Kidney epithelial cell (primary cell): ENCODE data around the gene SWI5. TPM values are rescaled to one million over a fixed set of nuclear protein-coding genes. Genes with fewer than 3 reads are reported as not detected.

Source experiments
- DNase-seq: peaks from one replicate; pipeline ENCODE4 v3.0.0-alpha.2; 2010; ENCODE audit warnings: low read depth
- H3K27me3 ChIP-seq: 2 replicates; pipeline ENCODE4 v1.6.0; 2011; ENCODE audit warnings: low read length; ENCODE audit not compliant: control insufficient read depth, insufficient read depth
- H3K36me3 ChIP-seq: 2 replicates; pipeline ENCODE4 v1.5.1; 2011; ENCODE audit warnings: low read length; ENCODE audit not compliant: control insufficient read depth, insufficient read depth
- H3K4me3 ChIP-seq: 2 replicates; pipeline ENCODE4 v1.5.1; 2011; ENCODE audit warnings: low read depth, mild to moderate bottlenecking, control low read depth, low read length
- CTCF ChIP-seq: IDR thresholded peaks from 2 replicates; pipeline ENCODE4 v1.5.1; 2011; ENCODE audit warnings: mild to moderate bottlenecking, moderate library complexity, low read length, control low read depth, inconsistent platforms; ENCODE audit not compliant: insufficient read depth, poor library complexity, severe bottlenecking
- total RNA-seq: library from RNA; depleted of rRNA; stranded (reverse); fragments of >200 nt; gene quantifications from 2 replicates; pipeline ENCODE4 v1.2.3, GENCODE V29; 2015

The SWI5 gene
- total RNA-seq, 1 donor from 2014 or later: 45.5 TPM

- no peaks in the 10 kb centered on the region for H3K27me3 ChIP-seq
- no peak for TF ChIP-seq CTCF
- no peak overlapping the region for H3K4me3 ChIP-seq
- peaks cover 1% of the 10 kb centered on the region for H3K36me3 ChIP-seq
- no peak for DNase-seq
These were observed 57.4 kb downstream of the SWI5 start for GRCh38 chr9:128333451-128333869.

GRCh38 chr9:128335161-128335560 lies 59.1 kb downstream of the SWI5 start:
- no peak for DNase-seq
- Histone ChIP-seq H3K36me3 (peaks cover 1% of the 10 kb centered on the region), H3K27me3 (no peaks in the 10 kb centered on the region), H3K4me3 (no peak overlapping the region)
- no peak for TF ChIP-seq CTCF

GRCh38 chr9:128335914-128336313 lies 59.8 kb downstream of the SWI5 start:
- Histone ChIP-seq H3K27me3 (no peaks in the 10 kb centered on the region), H3K4me3 (no peak overlapping the region), H3K36me3 (peaks cover 1% of the 10 kb centered on the region)
- DNase-seq: no peak
- TF ChIP-seq CTCF: no peak

GRCh38 chr9:128337936-128338335 lies 61.9 kb downstream of the SWI5 start:
- DNase-seq: no peak
- no peak overlapping the region for H3K4me3 ChIP-seq
- TF ChIP-seq CTCF: no peak

More at GRCh38 chr9:128337936-128338335, 61.9 kb downstream of the SWI5 start:
- Histone ChIP-seq H3K36me3 (peaks cover 2% of the 10 kb centered on the region), H3K27me3 (no peaks in the 10 kb centered on the region)

Other genes starting within 250 kb of the SWI5 start
- 13.6 and 14.2 TPM in 2 replicates for gene NAIF1, start 209.0 kb upstream of the SWI5 start, total RNA-seq
- 22.8 and 24.5 TPM in 2 replicates for gene SLC25A25, start 208.0 kb upstream of the SWI5 start, total RNA-seq
- gene PTGES2, start 148.5 kb upstream of the SWI5 start, total RNA-seq: 81.2 and 98.4 TPM in 2 replicates
- 233 and 283 TPM in 2 replicates for gene LCN2, start 126.8 kb upstream of the SWI5 start, total RNA-seq
- 406 and 420 TPM in 2 replicates for gene BBLN, start 116.0 kb upstream of the SWI5 start, total RNA-seq
- gene CIZ1, start 84.7 kb upstream of the SWI5 start, total RNA-seq: 56.9 and 103 TPM in 2 replicates
- 16.2 and 20.5 TPM in 2 replicates for gene DNM1, start 72.9 kb upstream of the SWI5 start, total RNA-seq
- 69.9 and 75.8 TPM in 2 replicates for gene GOLGA2, start 269 bp upstream of the SWI5 start, total RNA-seq
- 12.7 and 24.4 TPM in 2 replicates for gene TRUB2, start 46.2 kb downstream of the SWI5 start, total RNA-seq
- 46.3 and 59.8 TPM in 2 replicates for gene COQ4, start 46.6 kb downstream of the SWI5 start, total RNA-seq
- 39.4 and 40.3 TPM in 2 replicates for gene SLC27A4, start 64.3 kb downstream of the SWI5 start, total RNA-seq
- 47.3 and 49.9 TPM in 2 replicates for gene URM1, start 95.1 kb downstream of the SWI5 start, total RNA-seq
- gene CERCAM, start 144.6 kb downstream of the SWI5 start, total RNA-seq: 105 and 114 TPM in 2 replicates
- gene ODF2, start 179.7 kb downstream of the SWI5 start, total RNA-seq: 24.9 TPM in 2 replicates
- gene GLE1, start 228.4 kb downstream of the SWI5 start, total RNA-seq: 30.3 and 31.7 TPM in 2 replicates